ENCODE measurements around the gene KDF1.
"Not testable (repeated sequence)": the region's sequence is repeated elsewhere in the genome, so short reads cannot be mapped to it uniquely, and the experiment has no call there.

Gene KDF1

DNA sequence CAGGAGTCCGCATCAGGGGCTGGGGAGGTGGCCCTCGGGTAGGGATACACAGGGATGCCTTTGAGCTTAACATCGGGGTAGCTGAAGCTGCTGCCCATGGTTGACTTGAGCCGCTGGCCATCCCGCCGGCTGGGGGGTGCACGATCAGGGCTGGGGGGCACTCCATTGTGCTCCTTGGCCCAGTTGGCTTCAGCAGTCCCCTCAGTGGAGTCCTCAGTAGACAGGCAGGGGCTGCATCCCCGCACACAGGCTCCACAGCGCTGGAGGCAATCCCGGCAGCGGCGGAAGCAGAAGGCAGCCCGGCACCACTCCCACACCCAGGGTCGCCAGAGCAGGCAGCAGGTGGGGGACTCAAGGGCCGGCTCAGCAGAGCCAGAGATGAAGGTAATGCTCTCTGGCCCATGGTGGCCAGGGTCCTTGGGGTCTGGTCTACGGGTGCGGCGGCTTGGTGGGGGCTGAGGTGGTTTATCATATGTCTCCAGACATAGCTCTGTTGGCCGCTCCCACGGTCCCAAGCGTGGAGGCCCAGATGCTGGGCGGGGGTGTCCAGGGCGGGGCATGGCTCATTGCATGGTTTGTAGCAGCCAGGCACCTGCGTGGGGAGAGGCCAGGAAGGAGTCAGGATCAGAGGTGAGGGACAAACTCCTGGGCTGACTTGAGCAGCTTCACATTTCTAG is 8.3 kb downstream of the KDF1 start:
- no peaks in the 10 kb centered on the region for H3K4me1 Mint-ChIP-seq (ENCODE audit: low read depth)
- no peak overlapping the region for H3K27ac Mint-ChIP-seq
- peaks cover 17% of the 10 kb centered on the region for H3K27me3 Mint-ChIP-seq (ENCODE audit: low read depth)
- no peaks in the 10 kb centered on the region for H3K9me3 Mint-ChIP-seq
- H3K4me3 Mint-ChIP-seq, result no peak overlapping the region
- H3K36me3 Mint-ChIP-seq (ENCODE audit: low read depth), result no peaks in the 10 kb centered on the region

DNA sequence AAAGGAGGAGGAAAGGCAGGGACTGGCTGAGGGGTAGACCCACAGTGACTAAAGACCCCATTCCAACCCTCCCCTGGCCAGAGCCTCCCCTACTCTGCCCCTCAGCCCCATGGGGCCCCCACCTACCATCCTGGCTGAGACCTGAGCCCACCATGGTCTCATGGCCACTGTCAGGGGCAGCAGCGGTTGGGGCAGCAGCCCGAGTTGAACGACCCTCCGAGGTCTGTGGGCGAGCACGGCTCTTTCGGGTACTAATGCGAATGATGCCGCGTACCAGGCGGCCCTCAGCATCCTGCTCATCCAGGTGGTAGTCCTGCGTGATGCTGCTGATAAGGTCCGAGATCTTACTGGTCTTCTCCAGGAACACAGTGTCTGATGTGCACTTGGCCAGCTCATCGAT is 9.1 kb downstream of the KDF1 start:
- Mint-ChIP-seq H3K9me3 (no peaks in the 10 kb centered on the region), H3K27me3 (ENCODE audit: low read depth) (peaks cover 11% of the 10 kb centered on the region), H3K4me1 (ENCODE audit: low read depth) (no peaks in the 10 kb centered on the region), H3K36me3 (ENCODE audit: low read depth) (peaks cover 3% of the 10 kb centered on the region), H3K27ac (no peak overlapping the region), H3K4me3 (no peak overlapping the region)

DNA sequence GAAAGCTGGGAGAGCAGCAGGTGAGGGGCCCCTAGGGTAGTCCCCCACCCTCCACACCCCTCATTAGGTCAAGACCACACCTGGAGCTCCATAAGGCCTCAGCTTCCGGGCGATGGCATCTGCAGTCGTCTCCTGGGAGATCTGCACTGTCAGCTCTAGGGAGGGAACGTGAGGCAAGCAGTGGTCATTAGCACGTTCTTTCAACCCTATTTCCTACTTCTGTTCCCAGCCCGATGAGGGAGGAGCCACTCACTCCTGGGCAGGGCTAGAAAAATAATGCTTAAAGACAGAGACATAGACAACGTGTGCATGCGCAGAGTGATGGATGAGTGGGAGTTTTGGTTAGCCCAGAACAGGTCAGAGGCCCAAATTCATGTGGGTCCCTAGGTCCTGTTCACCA is 9.7 kb downstream of the KDF1 start:
- H3K4me1 Mint-ChIP-seq (ENCODE audit: low read depth), result no peaks in the 10 kb centered on the region
- peaks cover 5% of the 10 kb centered on the region for H3K27me3 Mint-ChIP-seq (ENCODE audit: low read depth)
- peaks cover 8% of the 10 kb centered on the region for H3K36me3 Mint-ChIP-seq (ENCODE audit: low read depth)
- H3K9me3 Mint-ChIP-seq, result no peaks in the 10 kb centered on the region
- H3K4me3 Mint-ChIP-seq, result no peak overlapping the region
- H3K27ac Mint-ChIP-seq, result no peak overlapping the region

DNA sequence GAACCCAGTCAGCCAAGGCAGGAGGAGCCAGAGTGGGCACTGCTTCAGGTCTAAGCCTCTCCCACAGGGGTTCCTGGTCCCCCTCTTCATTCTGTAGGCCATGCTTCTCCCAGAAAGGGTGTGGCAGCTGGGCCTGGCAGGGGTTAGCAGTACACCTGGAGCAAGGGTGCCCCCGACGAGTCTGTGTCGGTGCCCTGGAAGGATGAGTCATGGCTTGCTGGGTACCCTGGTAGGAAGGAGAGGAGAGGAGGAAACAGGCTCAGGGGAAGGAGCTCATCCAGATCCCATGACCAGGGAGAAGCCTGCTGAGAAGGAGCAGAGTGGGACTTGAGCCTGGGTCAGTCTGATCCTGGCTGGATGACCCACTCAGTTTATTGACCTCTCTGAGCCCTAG is 10.3 kb downstream of the KDF1 start:
- Mint-ChIP-seq H3K27me3 (ENCODE audit: low read depth) (no peaks in the 10 kb centered on the region), H3K27ac (no peak overlapping the region), H3K4me1 (ENCODE audit: low read depth) (no peaks in the 10 kb centered on the region), H3K4me3 (no peak overlapping the region), H3K36me3 (ENCODE audit: low read depth) (peaks cover 15% of the 10 kb centered on the region), H3K9me3 (no peaks in the 10 kb centered on the region)

DNA sequence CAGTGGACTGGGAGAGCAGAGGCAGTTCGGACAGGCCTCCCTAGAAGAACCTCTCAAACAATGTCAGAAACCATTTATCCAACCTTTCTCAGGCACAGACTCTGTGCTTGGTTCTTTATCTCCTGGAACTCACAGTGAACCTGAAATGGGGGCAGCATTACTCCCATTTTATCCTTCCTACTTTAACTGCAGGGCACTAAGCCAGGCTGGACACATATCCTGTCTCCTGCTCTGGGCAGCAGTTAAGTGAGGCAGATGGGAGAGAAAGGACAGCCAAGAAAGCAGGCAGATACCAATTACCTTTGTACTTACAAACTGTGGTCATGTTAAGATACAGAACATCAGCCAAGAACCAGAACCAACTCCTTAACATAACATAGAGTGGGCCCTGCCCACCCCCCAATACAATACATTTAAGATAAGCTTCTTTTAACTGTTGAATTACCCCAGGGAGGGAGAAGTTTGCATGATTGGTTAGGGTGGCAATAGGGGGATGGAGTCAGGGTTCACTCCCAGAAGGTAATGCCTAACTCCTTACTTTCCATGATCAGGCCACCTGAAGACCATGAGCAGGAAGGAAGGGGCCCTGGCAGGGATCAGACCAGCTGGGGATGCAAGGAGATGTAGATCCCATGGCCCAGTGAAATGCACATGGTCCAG is 10.9 kb downstream of the KDF1 start:
- Mint-ChIP-seq H3K4me1 (ENCODE audit: low read depth) (no peaks in the 10 kb centered on the region), H3K4me3 (no peak overlapping the region), H3K27ac (no peak overlapping the region), H3K27me3 (ENCODE audit: low read depth) (no peaks in the 10 kb centered on the region), H3K36me3 (ENCODE audit: low read depth) (peaks cover 15% of the 10 kb centered on the region), H3K9me3 (no peaks in the 10 kb centered on the region)

DNA sequence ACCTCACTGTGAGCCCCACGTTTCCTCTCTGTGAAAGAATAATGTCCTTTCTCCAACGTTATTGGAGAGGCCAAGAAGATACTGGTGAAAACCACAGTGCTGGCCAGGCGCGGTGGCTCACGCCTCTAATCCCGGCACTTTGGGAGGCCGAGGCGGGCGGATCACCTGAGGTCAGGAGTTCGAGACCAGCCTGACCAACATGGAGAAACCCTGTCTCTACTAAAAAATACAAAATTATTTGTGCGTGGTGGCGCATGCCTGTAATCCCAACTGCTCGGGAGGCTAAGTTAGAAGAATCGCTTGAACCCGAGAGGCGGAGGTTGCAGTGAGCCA is 11.6 kb downstream of the KDF1 start:
- H3K27me3 Mint-ChIP-seq (ENCODE audit: low read depth); H3K4me3 Mint-ChIP-seq; H3K27ac Mint-ChIP-seq; H3K4me1 Mint-ChIP-seq (ENCODE audit: low read depth); H3K9me3 Mint-ChIP-seq: not testable (repeated sequence)
- peaks cover 15% of the 10 kb centered on the region for H3K36me3 Mint-ChIP-seq (ENCODE audit: low read depth)

DNA sequence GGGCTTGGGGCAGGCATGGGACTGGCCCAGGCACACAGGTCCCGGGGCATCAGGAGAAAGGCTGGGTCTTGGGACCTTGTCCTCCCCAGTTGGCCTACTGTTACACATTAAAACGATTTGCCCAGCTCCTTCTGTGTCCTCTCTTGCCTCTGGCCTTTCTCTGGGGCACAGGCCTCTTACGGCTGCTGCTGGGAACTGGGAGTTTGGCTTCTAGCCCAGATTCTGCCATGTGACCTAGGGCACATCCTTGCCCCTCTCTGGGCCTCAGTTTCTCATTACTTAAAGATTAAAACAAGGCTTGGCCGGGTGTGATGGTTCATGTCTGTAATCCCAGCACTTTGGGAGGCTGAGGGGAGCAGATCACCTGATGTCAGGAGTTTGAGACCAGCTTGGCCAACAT is 14.0 kb downstream of the KDF1 start:
- Mint-ChIP-seq H3K27me3 (ENCODE audit: low read depth) (no peaks in the 10 kb centered on the region), H3K9me3 (no peaks in the 10 kb centered on the region), H3K4me3 (no peak overlapping the region), H3K36me3 (ENCODE audit: low read depth) (peaks cover 27% of the 10 kb centered on the region), H3K27ac (no peak overlapping the region), H3K4me1 (ENCODE audit: low read depth) (no peaks in the 10 kb centered on the region)

DNA sequence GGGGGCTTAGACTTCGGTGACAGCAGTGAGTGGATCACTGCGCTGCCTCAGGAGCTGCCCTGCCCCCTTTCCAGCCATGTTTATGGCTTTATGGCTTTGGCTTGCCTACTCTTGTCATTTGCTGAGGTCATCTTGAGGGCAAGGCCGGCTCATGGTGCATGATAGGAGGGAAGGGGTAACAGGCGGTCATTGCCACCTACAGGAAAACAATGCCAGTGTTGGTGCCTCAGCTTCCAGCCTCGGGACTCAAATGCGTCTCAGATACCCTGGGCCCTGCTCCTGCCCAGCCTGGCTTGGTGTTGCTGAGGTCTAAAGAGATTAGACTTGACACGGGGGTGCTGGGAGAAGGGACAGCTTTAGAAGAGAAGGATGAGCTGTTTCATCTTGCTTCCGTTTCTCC is 14.5 kb downstream of the KDF1 start:
- no peaks in the 10 kb centered on the region for H3K9me3 Mint-ChIP-seq
- H3K4me3 Mint-ChIP-seq, result no peak overlapping the region
- no peaks in the 10 kb centered on the region for H3K4me1 Mint-ChIP-seq (ENCODE audit: low read depth)
- no peaks in the 10 kb centered on the region for H3K27me3 Mint-ChIP-seq (ENCODE audit: low read depth)
- H3K27ac Mint-ChIP-seq, result no peak overlapping the region
- peaks cover 27% of the 10 kb centered on the region for H3K36me3 Mint-ChIP-seq (ENCODE audit: low read depth)

DNA sequence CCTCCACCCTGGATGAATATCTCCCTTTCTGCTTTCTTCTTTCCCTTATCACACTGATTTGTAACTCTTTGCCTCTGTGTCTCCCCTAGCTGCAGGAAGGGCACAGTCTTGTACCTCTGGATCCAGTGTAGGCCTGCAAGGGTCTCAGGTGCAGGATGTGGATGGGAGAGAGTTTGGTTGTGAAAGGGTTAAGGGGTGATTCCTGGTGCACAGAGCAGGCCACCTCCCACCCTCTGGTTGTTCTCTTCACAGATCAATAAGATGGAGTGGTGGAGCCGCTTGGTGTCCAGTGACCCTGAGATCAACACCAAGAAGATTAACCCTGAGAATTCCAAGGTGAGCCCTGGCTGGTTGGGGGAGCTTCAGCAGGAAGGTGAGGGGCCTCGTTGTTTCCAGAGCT is 15.1 kb downstream of the KDF1 start:
- no peaks in the 10 kb centered on the region for H3K27me3 Mint-ChIP-seq (ENCODE audit: low read depth)
- H3K9me3 Mint-ChIP-seq, result no peaks in the 10 kb centered on the region
- no peak overlapping the region for H3K4me3 Mint-ChIP-seq
- no peaks in the 10 kb centered on the region for H3K4me1 Mint-ChIP-seq (ENCODE audit: low read depth)
- no peak overlapping the region for H3K27ac Mint-ChIP-seq
- peaks cover 27% of the 10 kb centered on the region for H3K36me3 Mint-ChIP-seq (ENCODE audit: low read depth)

DNA sequence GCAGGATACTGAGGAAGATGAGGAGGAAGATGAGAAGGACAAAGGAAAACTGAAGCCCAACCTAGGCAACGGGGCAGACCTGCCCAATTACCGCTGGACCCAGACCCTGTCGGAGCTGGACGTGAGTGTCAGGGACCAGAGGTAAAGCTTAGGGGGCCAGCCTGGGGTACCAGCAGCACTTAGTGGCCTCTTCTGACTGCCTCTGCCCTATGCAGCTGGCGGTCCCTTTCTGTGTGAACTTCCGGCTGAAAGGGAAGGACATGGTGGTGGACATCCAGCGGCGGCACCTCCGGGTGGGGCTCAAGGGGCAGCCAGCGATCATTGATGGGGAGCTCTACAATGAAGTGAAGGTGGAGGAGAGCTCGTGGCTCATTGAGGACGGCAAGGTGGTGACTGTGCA is 17.6 kb downstream of the KDF1 start:
- Mint-ChIP-seq H3K36me3 (ENCODE audit: low read depth) (peaks cover 27% of the 10 kb centered on the region), H3K4me1 (ENCODE audit: low read depth) (no peaks in the 10 kb centered on the region), H3K27me3 (ENCODE audit: low read depth) (no peaks in the 10 kb centered on the region), H3K27ac (no peak overlapping the region), H3K9me3 (no peaks in the 10 kb centered on the region), H3K4me3 (no peak overlapping the region)

DNA sequence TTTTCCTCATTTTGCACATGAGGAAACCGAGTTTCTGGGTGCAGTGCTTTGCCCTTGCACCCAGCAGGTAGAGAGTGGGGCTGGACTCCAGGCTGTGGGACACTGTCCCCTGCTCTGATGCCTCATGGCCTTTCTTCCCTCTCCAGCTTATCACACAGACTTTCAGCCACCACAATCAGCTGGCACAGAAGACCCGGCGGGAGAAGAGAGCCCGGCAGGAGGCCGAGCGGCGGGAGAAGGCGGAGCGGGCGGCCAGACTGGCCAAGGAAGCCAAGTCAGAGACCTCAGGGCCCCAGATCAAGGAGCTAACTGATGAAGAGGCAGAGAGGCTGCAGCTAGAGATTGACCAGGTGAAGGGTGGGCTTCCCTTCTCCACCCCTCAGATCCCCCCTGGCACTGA is 19.0 kb downstream of the KDF1 start:
- Mint-ChIP-seq H3K27ac (no peak overlapping the region), H3K4me1 (ENCODE audit: low read depth) (no peaks in the 10 kb centered on the region), H3K27me3 (ENCODE audit: low read depth) (no peaks in the 10 kb centered on the region), H3K36me3 (ENCODE audit: low read depth) (peaks cover 25% of the 10 kb centered on the region), H3K4me3 (no peak overlapping the region), H3K9me3 (no peaks in the 10 kb centered on the region)

DNA sequence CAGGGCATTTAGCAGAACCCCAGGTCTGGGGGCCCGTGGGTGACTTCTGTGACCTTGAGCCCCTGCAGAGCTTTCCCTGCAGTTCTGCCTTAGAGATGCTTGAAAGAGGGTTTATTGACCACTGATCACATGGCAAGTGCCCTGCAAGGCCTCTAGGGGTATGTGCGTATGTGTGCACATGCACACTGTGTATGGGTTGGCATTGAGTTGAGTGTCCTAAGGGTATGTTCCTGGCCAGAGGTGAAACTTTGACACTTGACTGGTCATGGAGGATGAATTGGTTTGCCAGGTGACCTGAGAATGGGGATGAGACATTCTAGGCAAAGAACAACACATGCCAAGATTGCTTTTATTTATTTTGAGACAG is 21.6 kb downstream of the KDF1 start:
- H3K27me3 Mint-ChIP-seq (ENCODE audit: low read depth), result no peaks in the 10 kb centered on the region
- H3K9me3 Mint-ChIP-seq, result no peaks in the 10 kb centered on the region
- peaks cover 14% of the 10 kb centered on the region for H3K36me3 Mint-ChIP-seq (ENCODE audit: low read depth)
- H3K4me3 Mint-ChIP-seq, result no peak overlapping the region
- no peaks in the 10 kb centered on the region for H3K4me1 Mint-ChIP-seq (ENCODE audit: low read depth)
- H3K27ac Mint-ChIP-seq, result no peak overlapping the region

DNA sequence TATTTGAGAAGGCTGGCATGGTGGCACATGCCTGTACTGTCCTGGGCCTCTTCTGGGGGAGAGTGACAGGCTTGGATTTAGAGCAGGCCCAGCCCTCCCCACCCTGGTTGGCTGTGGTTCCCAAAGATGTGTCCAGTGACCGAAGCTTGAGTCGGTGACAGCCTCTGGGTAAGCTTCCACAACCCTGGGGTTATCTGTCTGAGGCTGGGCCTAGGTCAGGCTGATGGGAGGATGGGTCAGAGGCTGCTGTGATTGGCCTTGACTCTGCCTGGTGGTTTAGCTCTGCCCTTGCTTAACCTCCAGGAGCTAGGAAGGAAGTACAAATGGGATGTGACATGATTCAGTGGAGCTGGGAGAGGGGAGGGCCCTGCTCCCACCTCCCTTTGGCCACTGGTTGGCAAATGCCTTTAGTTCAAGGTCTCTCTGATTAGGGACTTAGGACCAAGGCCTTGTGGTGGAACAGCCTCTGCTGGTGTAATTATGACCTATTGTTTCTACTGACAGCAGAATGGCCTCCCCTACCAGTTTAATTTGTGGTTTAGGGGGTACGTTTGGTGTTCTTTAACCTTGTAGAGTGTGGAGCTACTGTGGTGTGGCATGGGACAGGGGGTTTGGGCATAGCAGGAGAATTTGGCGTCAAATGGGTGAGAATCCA is 22.1 kb downstream of the KDF1 start:
- H3K4me3 Mint-ChIP-seq, result no peak overlapping the region
- H3K27me3 Mint-ChIP-seq (ENCODE audit: low read depth), result no peaks in the 10 kb centered on the region
- peaks cover 11% of the 10 kb centered on the region for H3K36me3 Mint-ChIP-seq (ENCODE audit: low read depth)
- no peak overlapping the region for H3K27ac Mint-ChIP-seq
- no peaks in the 10 kb centered on the region for H3K9me3 Mint-ChIP-seq
- no peaks in the 10 kb centered on the region for H3K4me1 Mint-ChIP-seq (ENCODE audit: low read depth)

DNA sequence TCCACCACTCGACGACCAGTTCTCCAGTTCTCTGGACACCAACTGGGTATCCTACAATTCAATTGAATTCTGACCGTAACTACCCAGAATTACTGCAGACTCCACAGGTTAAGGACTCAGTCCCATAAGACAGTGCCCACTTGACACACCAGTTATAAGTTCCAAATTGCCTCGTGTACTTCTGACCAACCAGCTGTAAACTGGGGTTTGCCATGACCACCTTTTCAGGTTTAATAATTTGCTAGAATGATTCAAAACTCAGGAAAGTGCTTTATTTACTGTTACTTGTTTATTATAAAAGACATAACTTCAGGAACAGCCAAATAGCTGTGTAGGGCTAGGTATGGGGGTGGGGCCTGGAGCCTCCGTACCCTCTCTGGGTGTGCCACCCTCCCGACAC is 23.4 kb downstream of the KDF1 start:
- Mint-ChIP-seq H3K4me1 (ENCODE audit: low read depth) (peaks cover 4% of the 10 kb centered on the region), H3K27me3 (ENCODE audit: low read depth) (no peaks in the 10 kb centered on the region), H3K36me3 (ENCODE audit: low read depth) (peaks cover 7% of the 10 kb centered on the region), H3K27ac (no peak overlapping the region), H3K4me3 (no peak overlapping the region), H3K9me3 (no peaks in the 10 kb centered on the region)

DNA sequence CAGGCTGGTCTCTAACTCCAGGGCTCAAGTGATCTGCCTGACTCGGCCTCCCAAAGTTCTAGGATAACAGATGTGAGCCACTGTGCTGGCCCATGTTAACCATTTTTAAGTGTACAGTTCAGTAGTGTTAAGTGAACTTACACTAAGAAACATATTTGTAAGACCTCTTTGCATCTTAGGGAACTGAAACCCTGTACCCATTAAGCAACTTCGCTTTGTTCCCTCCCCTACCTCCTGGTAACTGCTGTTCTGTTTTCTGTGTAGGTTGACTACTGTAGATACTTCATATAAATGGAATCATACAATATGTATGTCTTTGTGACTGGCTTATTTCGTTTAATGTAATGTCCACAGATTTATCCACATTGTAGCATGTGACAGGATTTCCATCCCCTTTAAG is 27.7 kb downstream of the KDF1 start:
- Mint-ChIP-seq H3K27me3 (ENCODE audit: low read depth) (no peaks in the 10 kb centered on the region), H3K36me3 (ENCODE audit: low read depth) (peaks cover 19% of the 10 kb centered on the region), H3K9me3 (no peaks in the 10 kb centered on the region), H3K4me1 (ENCODE audit: low read depth) (peaks cover 4% of the 10 kb centered on the region), H3K4me3 (no peak overlapping the region), H3K27ac (no peak overlapping the region)
